ENCODE data around the gene ASB10. TPM values are rescaled to one million over a fixed set of nuclear protein-coding genes. Genes with fewer than 3 reads are reported as not detected.

Gene ASB10
- total and polyA plus RNA-seq, 2 of the 8 experiments (the other 6 are each of a cell fraction or from before 2014, with no cell fraction given) = not detected

DNA sequence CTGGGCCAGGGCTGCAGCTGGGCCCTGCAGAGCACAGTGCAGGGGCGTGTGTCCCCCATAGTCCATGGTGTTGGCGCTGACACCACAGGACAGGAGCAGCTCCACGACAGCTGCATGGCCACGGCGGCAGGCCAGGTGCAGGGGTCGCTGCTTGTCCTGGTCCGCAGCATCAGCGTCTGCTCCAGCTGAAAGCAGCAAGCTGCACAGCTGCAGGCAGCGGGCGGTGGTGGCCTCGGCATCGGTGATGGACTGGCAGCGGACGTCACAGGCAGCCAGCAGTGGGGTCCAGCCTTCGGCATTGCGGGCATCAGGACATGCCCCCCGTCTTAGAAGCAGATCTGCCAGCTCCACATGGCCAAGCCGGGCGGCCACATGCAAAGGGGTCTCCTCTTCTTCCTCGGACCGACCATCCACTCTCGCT, 6.0 kb downstream of the ASB10 start:
- H3K9ac ChIP-seq (replicated peaks in 1 of 4; ENCODE audit: extremely low read depth in 1 of 4, low read depth in 3 of 4, low read length in 3 of 4) = no peak overlapping the region
- no peak overlapping the region for H3K4me3 ChIP-seq (ENCODE audit: extremely low read depth in 1 of 4, insufficient read depth in 2 of 4, low read depth in 3 of 4, low read length in 4 of 4)
- H2AFZ ChIP-seq (ENCODE audit: low read length) = no peak overlapping the region
- H2AK5ac ChIP-seq (ENCODE audit: low read depth, low read length) = no peak overlapping the region
- peaks cover 0 to 1% of the 10 kb centered on the region in 2 experiments for H4K20me1 ChIP-seq (replicated peaks in 1 of 2; ENCODE audit: control insufficient read depth in 1 of 2, insufficient read depth in 2 of 2, low read length in 2 of 2)
- TF ChIP-seq CBX8 (IDR thresholded peaks at IDR 0.05; ENCODE audit: borderline replicate concordance, low read depth, low read length) (no peak), RNF2 (IDR thresholded peaks at IDR 0.05; ENCODE audit: borderline replicate concordance, low read depth, low read length, missing control alignments, poor library complexity, severe bottlenecking) (no peak)
- no peak overlapping the region for H3K23ac ChIP-seq (ENCODE audit: insufficient read length)
- POLR2A ChIA-PET (ENCODE audit: partially characterized antibody) = interaction anchor here (1.1 kb wide), 1 partner anchor 14 kb away, joined by 3 read pairs; no protein-coding TSS in a partner anchor
- FAIRE-seq (no peak), DNase-seq (ENCODE audit: low read depth in 1 of 2, low spot score in 2 of 2) (no peak)
- H3K27me3 ChIP-seq (replicated peaks in 1 of 4; ENCODE audit: control insufficient read depth in 3 of 4, extremely low read depth in 1 of 4, insufficient read depth in 3 of 4, low read length in 3 of 4) = peaks cover 0 to 3% (median 0%) of the 10 kb centered on the region in 4 experiments; a peak in 1 of 7 replicates
- no peak overlapping the region for H3K18ac ChIP-seq (ENCODE audit: extremely low read depth, low read length)
- H3K23me2 ChIP-seq (ENCODE audit: low read depth, low read length) = no peaks in the 10 kb centered on the region
- no peak overlapping the region for H4K5ac ChIP-seq (ENCODE audit: insufficient read length, low read depth, low read length)
- no peak overlapping the region for H2BK15ac ChIP-seq (ENCODE audit: low read length)
- no peak overlapping the region for H2BK20ac ChIP-seq (ENCODE audit: low read length)
- no peak overlapping the region for H2BK120ac ChIP-seq (replicated peaks; ENCODE audit: low read depth, low read length)
- no peak overlapping the region for H3K27ac ChIP-seq (ENCODE audit: low read depth, low read length)
- no peak overlapping the region for H2BK12ac ChIP-seq (ENCODE audit: low read depth, low read length)
- CTCF ChIA-PET (ENCODE audit: partially characterized antibody) = interaction anchor here (0.9 to 3.0 kb wide), 6 partner anchors 9 to 123 kb away, joined by 4 to 17 read pairs (median 4); no protein-coding TSS in a partner anchor
- no peaks in the 10 kb centered on the region for H3K79me2 ChIP-seq (ENCODE audit: control insufficient read depth in 1 of 2, insufficient read depth in 2 of 2, low read length in 2 of 2)
- H4K8ac ChIP-seq (ENCODE audit: extremely low read depth, insufficient read depth, low read length) = no peak overlapping the region
- no peak overlapping the region; the same call in 1 of the 2 replicates for H2BK5ac ChIP-seq (ENCODE audit: low read depth, low read length)
- no peaks in the 10 kb centered on the region for H3K36me3 ChIP-seq (ENCODE audit: control insufficient read depth in 2 of 4, insufficient read depth in 4 of 4, low read length in 3 of 4)
- no peak overlapping the region for H3K14ac ChIP-seq (ENCODE audit: insufficient read length)
- H3K9me3 ChIP-seq (ENCODE audit: insufficient read depth in 2 of 2, low read depth in 1 of 2, low read length in 1 of 2) = no peaks in the 10 kb centered on the region
- no peak overlapping the region for H3K4ac ChIP-seq (replicated peaks; ENCODE audit: insufficient read length, low read depth, low read length)
- H3K56ac ChIP-seq (replicated peaks; ENCODE audit: insufficient read length, low read depth, low read length) = no peak overlapping the region
- H3K4me1 ChIP-seq (replicated peaks in 1 of 4; ENCODE audit: control insufficient read depth in 3 of 4, insufficient read depth in 4 of 4, low read length in 3 of 4) = no peaks in the 10 kb centered on the region
- H4K91ac ChIP-seq (replicated peaks; ENCODE audit: insufficient read length, low read length) = no peak overlapping the region
- no peaks in the 10 kb centered on the region for H3K79me1 ChIP-seq (ENCODE audit: low read depth, low read length)
- 94% methylated on average over 17 of the region's 22 CpGs; no CpG with 5 or more reads in 1 of the 2 experiments for WGBS, 2 experiments (ENCODE audit: extremely low coverage in 1 of 2, insufficient coverage in 1 of 2, insufficient read length in 1 of 2, insufficient replicate concordance in 2 of 2, low coverage in 1 of 2, low lambda C conversion rate in 2 of 2, missing lambda C conversion rate in 1 of 2)
- no peak overlapping the region for H3K4me2 ChIP-seq (ENCODE audit: insufficient read depth in 1 of 2, low read depth in 2 of 2, low read length in 2 of 2)
